IMR-90 (cell line): ENCODE data around the gene ELAVL1. TPM values are rescaled to one million over a fixed set of nuclear protein-coding genes. Genes with fewer than 3 reads are reported as not detected.

Experiments
- ATAC-seq: fragments of 200-7000 bp; cut with Tn5 transposase; 2 replicates; pipeline ENCODE4 v1.9.1; 2020; ENCODE audit warnings: low read depth, mild to moderate bottlenecking, moderate library complexity
- BruUV-seq: library from RNA; stranded (reverse); fragments of 400-500 nt; replicated peaks from 2 replicates; lab custom pipeline; 2021; lab: Mats Ljungman, UMichigan
- CTCF ChIA-PET: fragments of 300-600 bp; formaldehyde crosslinking; extraction: SDS; loops from one replicate; lab custom pipeline; 2021; ENCODE audit warnings: antibody characterized with exemption; lab: Yijun Ruan, JAX
- POLR2A ChIA-PET: fragments of 300-600 bp; sonication (Branson Sonifier 250); formaldehyde crosslinking; loops from one replicate; lab custom pipeline; 2022; ENCODE audit warnings: antibody characterized with exemption; ENCODE audit not compliant: unreplicated experiment; lab: Charles Lee
- DNase-seq: peaks from one replicate; pipeline ENCODE4 v3.0.0; 2013
- H2AFZ ChIP-seq: replicated peaks from 2 replicates; pipeline ENCODE3; 2013; ENCODE audit warnings: low read length, mild to moderate bottlenecking; ENCODE audit not compliant: poor library complexity
- H2AK5ac ChIP-seq: 2 replicates; pipeline ENCODE4 v1.6.1; 2013; ENCODE audit warnings: low read depth, low read length, inconsistent platforms
- H2AK9ac ChIP-seq: replicated peaks from 2 replicates; pipeline ENCODE3; 2013; ENCODE audit warnings: mild to moderate bottlenecking, low read depth, low read length, moderate library complexity; ENCODE audit not compliant: poor library complexity
- H2BK120ac ChIP-seq: 2 replicates; pipeline ENCODE4 v1.6.1; 2013; ENCODE audit warnings: low read depth, low read length, inconsistent platforms
- H2BK15ac ChIP-seq: 3 replicates; pipeline ENCODE4 v1.6.1; 2013; ENCODE audit warnings: low read depth, low read length, inconsistent platforms
- H2BK20ac ChIP-seq: 2 replicates; pipeline ENCODE4 v1.6.1; 2013; ENCODE audit warnings: low read depth, mild to moderate bottlenecking, inconsistent platforms, low read length, moderate library complexity
- H2BK5ac ChIP-seq: 2 replicates; pipeline ENCODE4 v1.6.1; 2013; ENCODE audit warnings: mild to moderate bottlenecking, low read depth, low read length, inconsistent platforms; ENCODE audit not compliant: poor library complexity, severe bottlenecking
- H3K14ac ChIP-seq: replicated peaks from 2 replicates; pipeline ENCODE4 v1.6.1; 2013; ENCODE audit warnings: low read depth, low read length, inconsistent platforms
- H3K18ac ChIP-seq: 2 replicates; pipeline ENCODE4 v1.6.1; 2013; ENCODE audit warnings: low read depth, low read length, control low read depth
- H3K23ac ChIP-seq: 2 replicates; pipeline ENCODE4 v1.6.1; 2013; ENCODE audit warnings: low read depth, low read length, inconsistent platforms
- H3K27ac ChIP-seq: 2 replicates; pipeline ENCODE4 v1.5.1; 2013; ENCODE audit warnings: mild to moderate bottlenecking, control low read depth, low read length; ENCODE audit not compliant: insufficient read depth
- H3K27me3 ChIP-seq: 2 replicates; pipeline ENCODE4 v1.6.1; 2013; ENCODE audit warnings: low read length; ENCODE audit not compliant: control insufficient read depth, insufficient read depth
- H3K36me3 ChIP-seq: 2 replicates; pipeline ENCODE4 v1.6.1; 2013; ENCODE audit warnings: low read length, mixed read lengths; ENCODE audit not compliant: control insufficient read depth, insufficient read depth
- H3K4ac ChIP-seq: 2 replicates; pipeline ENCODE4 v1.6.1; 2013; ENCODE audit warnings: low read depth, low read length, inconsistent platforms
- H3K4me1 ChIP-seq: 2 replicates; pipeline ENCODE4 v1.6.1; 2013; ENCODE audit warnings: low read length, mixed read lengths; ENCODE audit not compliant: control insufficient read depth, insufficient read depth
- H3K4me2 ChIP-seq: 2 replicates; pipeline ENCODE4 v1.6.1; 2013; ENCODE audit warnings: low read depth, mild to moderate bottlenecking, control low read depth, low read length, moderate library complexity
- H3K4me3 ChIP-seq: 2 replicates; pipeline ENCODE4 v1.5.1; 2013; ENCODE audit warnings: low read depth, mild to moderate bottlenecking, control low read depth, low read length, moderate library complexity; ENCODE audit not compliant: insufficient read depth
- H3K56ac ChIP-seq: 2 replicates; pipeline ENCODE4 v1.6.1; 2013; ENCODE audit warnings: low read length, inconsistent platforms; ENCODE audit not compliant: insufficient read depth; ENCODE audit errors: extremely low read depth
- H3K79me1 ChIP-seq, 2 experiments: 2 replicates each; pipeline ENCODE4 v1.6.1; 2013; ENCODE audit warnings: low read length in 2 of 2, inconsistent platforms in 1 of 2, low read depth in 1 of 2
- H3K9ac ChIP-seq: 2 replicates; pipeline ENCODE4 v1.6.1; 2013; ENCODE audit warnings: low read depth, low read length, control low read depth
- H3K9me1 ChIP-seq: 2 replicates; pipeline ENCODE4 v1.6.1; 2013; ENCODE audit warnings: low read length, inconsistent platforms; ENCODE audit not compliant: insufficient read depth
- H3K9me3 ChIP-seq: 2 replicates; pipeline ENCODE4 v1.6.1; 2013; ENCODE audit warnings: low read length; ENCODE audit not compliant: control insufficient read depth, insufficient read depth
- H4K20me1 ChIP-seq: 2 replicates; pipeline ENCODE4 v1.6.1; 2013; ENCODE audit warnings: low read length, inconsistent platforms; ENCODE audit not compliant: insufficient read depth
- H4K5ac ChIP-seq: 2 replicates; pipeline ENCODE4 v1.6.1; 2013; ENCODE audit warnings: mild to moderate bottlenecking, low read depth, low read length, control low read depth
- H4K8ac ChIP-seq, 2 experiments: 2 replicates each; pipeline ENCODE4 v1.6.1; 2013; ENCODE audit warnings: low read depth in 2 of 2, low read length in 2 of 2, control low read depth in 1 of 2, inconsistent platforms in 1 of 2
- H4K91ac ChIP-seq: 2 replicates; pipeline ENCODE4 v1.6.1; 2013; ENCODE audit warnings: low read depth, low read length, inconsistent platforms; ENCODE audit not compliant: insufficient read depth
- FOS ChIP-seq: fragments of 150-350 bp; IDR thresholded peaks from 2 replicates; pipeline ENCODE4 v1.6.1; 2016; ENCODE audit warnings: low read depth, low read length
- RFX5 ChIP-seq: IDR thresholded peaks from 2 replicates; pipeline ENCODE4 v1.8.0; 2012; ENCODE audit warnings: low read depth, mild to moderate bottlenecking, low read length, moderate library complexity
- WGBS, 2 experiments: methylation state at CpG; one replicate each; pipeline versions ENCODE4 v1.1.5 to v1.1.7; 2013; ENCODE audit warnings: missing lambda C conversion rate in 2 of 2; ENCODE audit not compliant: insufficient read length in 1 of 2; ENCODE audit errors: extremely low coverage in 2 of 2; 5-methylcytosine and 5-hydroxymethylcytosine counted together
- dilution Hi-C: fragments of 300-500 bp; cut with HindIII; formaldehyde crosslinking; loops from one replicate; pipeline ENCODE4 v1.14.3; 2018; ENCODE audit warnings: low sequenced_read_pairs; ENCODE audit not compliant: unreplicated experiment
- in situ Hi-C: fragments of 300-500 bp; cut with MboI; formaldehyde crosslinking; loops from 3 replicates; pipeline ENCODE4 v1.14.3; 2019; ENCODE audit warnings: low sequenced_read_pairs, inconsistent platforms, mixed read lengths
- intact Hi-C: fragments of 100-400 bp; cut with micrococcal nuclease; formaldehyde crosslinking; loops from 2 replicates; pipeline ENCODE4 v1.10.0; 2022
- polyA plus RNA-seq, 3 experiments: library from polyadenylated mRNA; depleted of rRNA; stranded (reverse); fragments of >200 nt; gene quantifications; 2 replicates each; pipeline ENCODE4 v1.2.3, GENCODE V29; 2012; ENCODE audit warnings: low replicate concordance in 1 of 3
- total RNA-seq: library from RNA; depleted of rRNA; stranded (reverse); fragments of >200 nt; gene quantifications from 2 replicates; pipeline ENCODE4 v1.2.3, GENCODE V29; 2012

ELAVL1 gene
- total and polyA plus RNA-seq, 2 of the 4 experiments (the other 2 are of a cell fraction) = 55.6 to 59.0 TPM

DNA sequence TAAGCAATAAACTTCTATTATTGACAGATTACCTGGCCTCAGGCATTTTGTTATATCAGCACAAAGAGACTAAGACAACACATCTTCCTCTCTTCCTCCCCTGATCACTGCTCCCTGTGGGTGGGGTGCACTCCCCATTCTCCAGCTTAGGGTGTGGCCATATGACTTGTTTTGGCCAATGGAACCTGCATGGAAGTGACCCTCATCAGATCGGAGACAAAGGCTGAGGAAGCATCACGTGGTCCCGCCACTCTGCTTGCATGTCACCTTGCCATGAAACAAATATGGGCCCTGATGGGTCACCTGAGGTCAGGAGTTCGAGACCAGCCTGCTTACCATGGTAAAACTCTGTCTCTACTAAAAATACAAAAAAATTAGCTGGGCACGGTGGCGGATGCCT, 33.4 kb upstream of the ELAVL1 start:
- ChIA-PET POLR2A (interaction anchor here (0.5 kb wide), 1 partner anchor 12 kb away, joined by 14 read pairs; no protein-coding TSS in a partner anchor), CTCF (no interaction called here)
- Histone ChIP-seq H3K9ac (no peak overlapping the region), H3K36me3 (no peaks in the 10 kb centered on the region), H2AK9ac (no peak overlapping the region), H3K23ac (no peak overlapping the region), H3K79me1 (no peaks in the 10 kb centered on the region), H4K8ac (no peak overlapping the region), H4K5ac (no peak overlapping the region), H3K9me3 (no peaks in the 10 kb centered on the region), H3K9me1 (no peaks in the 10 kb centered on the region), H3K18ac (no peak overlapping the region), H2AFZ (no peak overlapping the region), H2AK5ac (no peak overlapping the region), H3K27ac (no peak overlapping the region), H3K4ac (no peak overlapping the region), H2BK5ac (no peak overlapping the region), H3K4me3 (no peak overlapping the region), H3K56ac (no peak overlapping the region), H4K91ac (no peak overlapping the region), H2BK20ac (no peak overlapping the region), H4K20me1 (no peaks in the 10 kb centered on the region), H2BK15ac (no peak overlapping the region), H3K4me1 (no peaks in the 10 kb centered on the region), H3K14ac (no peak overlapping the region), H2BK120ac (no peak overlapping the region), H3K27me3 (peaks cover 12% of the 10 kb centered on the region; the same call in 1 of the 2 replicates), H3K4me2 (no peak overlapping the region)
- no peak for ATAC-seq
- TF ChIP-seq RFX5 (no peak), FOS (no peak)
- BruUV-seq = no TSS peak
- dilution Hi-C loops (no loop called here), in situ Hi-C loops (no loop called here), intact Hi-C loops (no loop called here)
- DNase-seq = no peak
- no CpG with 5 or more reads among the region's 6 CpGs for WGBS, 2 experiments
